ENCODE data around the gene PDHX. TPM values are rescaled to one million over a fixed set of nuclear protein-coding genes. Genes with fewer than 3 reads are reported as not detected.

PDHX gene
- total and polyA plus RNA-seq, 10 of the 15 experiments (the other 5 are each of a cell fraction or from before 2014, with no cell fraction given) = 14.5 to 41.9 (median 28.0) TPM

DNA sequence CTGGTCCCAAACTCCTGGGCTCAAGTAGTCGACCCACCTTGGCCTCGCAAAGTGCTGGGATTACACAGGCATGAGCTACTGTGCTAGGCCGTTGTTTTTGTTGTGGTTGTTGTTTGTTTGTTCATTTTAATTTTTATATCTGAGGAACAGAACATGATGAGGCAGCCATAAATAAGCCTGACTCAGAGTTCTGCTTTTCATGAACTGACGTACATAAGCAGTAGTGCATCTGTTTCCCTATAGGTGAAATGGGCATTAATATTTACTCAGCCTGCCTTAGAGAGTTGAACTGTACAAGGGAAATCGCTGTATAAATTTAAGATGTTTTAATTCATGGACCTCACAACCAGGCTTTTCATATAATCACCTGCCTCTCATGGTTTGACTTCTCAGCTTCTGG is 80.5 kb downstream of the PDHX start:
- H3K79me2 ChIP-seq (ENCODE audit: control insufficient read depth, insufficient read depth, low read length) = no peaks in the 10 kb centered on the region
- H4K20me1 ChIP-seq (ENCODE audit: control insufficient read depth, insufficient read depth) = no peaks in the 10 kb centered on the region
- TF ChIP-seq, protein P1, sequence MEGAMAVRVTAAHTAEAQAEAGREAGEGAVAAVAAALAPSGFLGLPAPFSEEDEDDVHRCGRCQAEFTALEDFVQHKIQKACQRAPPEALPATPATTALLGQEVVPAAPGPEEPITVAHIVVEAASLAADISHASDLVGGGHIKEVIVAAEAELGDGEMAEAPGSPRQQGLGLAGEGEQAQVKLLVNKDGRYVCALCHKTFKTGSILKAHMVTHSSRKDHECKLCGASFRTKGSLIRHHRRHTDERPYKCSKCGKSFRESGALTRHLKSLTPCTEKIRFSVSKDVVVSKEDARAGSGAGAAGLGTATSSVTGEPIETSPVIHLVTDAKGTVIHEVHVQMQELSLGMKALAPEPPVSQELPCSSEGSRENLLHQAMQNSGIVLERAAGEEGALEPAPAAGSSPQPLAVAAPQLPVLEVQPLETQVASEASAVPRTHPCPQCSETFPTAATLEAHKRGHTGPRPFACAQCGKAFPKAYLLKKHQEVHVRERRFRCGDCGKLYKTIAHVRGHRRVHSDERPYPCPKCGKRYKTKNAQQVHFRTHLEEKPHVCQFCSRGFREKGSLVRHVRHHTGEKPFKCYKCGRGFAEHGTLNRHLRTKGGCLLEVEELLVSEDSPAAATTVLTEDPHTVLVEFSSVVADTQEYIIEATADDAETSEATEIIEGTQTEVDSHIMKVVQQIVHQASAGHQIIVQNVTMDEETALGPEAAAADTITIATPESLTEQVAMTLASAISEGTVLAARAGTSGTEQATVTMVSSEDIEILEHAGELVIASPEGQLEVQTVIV (IDR thresholded peaks at IDR 0.05; ENCODE audit: borderline replicate concordance, partially characterized antibody) = no peak
- no peak for TF ChIP-seq SP1 (IDR thresholded peaks at IDR 0.05; ENCODE audit: low read depth, low read length)
- TF ChIP-seq, protein P2, sequence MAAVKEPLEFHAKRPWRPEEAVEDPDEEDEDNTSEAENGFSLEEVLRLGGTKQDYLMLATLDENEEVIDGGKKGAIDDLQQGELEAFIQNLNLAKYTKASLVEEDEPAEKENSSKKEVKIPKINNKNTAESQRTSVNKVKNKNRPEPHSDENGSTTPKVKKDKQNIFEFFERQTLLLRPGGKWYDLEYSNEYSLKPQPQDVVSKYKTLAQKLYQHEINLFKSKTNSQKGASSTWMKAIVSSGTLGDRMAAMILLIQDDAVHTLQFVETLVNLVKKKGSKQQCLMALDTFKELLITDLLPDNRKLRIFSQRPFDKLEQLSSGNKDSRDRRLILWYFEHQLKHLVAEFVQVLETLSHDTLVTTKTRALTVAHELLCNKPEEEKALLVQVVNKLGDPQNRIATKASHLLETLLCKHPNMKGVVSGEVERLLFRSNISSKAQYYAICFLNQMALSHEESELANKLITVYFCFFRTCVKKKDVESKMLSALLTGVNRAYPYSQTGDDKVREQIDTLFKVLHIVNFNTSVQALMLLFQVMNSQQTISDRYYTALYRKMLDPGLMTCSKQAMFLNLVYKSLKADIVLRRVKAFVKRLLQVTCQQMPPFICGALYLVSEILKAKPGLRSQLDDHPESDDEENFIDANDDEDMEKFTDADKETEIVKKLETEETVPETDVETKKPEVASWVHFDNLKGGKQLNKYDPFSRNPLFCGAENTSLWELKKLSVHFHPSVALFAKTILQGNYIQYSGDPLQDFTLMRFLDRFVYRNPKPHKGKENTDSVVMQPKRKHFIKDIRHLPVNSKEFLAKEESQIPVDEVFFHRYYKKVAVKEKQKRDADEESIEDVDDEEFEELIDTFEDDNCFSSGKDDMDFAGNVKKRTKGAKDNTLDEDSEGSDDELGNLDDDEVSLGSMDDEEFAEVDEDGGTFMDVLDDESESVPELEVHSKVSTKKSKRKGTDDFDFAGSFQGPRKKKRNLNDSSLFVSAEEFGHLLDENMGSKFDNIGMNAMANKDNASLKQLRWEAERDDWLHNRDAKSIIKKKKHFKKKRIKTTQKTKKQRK (IDR thresholded peaks at IDR 0.05; ENCODE audit: low read depth, low read length) = no peak
- POLR2A ChIA-PET = no interaction called here
- H3K36me3 ChIP-seq (ENCODE audit: control insufficient read depth in 2 of 2, insufficient read depth in 2 of 2, low read length in 1 of 2) = no peaks in the 10 kb centered on the region; a peak in 1 of 4 replicates
- no peak overlapping the region for H3K9ac ChIP-seq (ENCODE audit: control insufficient read depth, insufficient read depth, low read length)
- CTCF ChIA-PET = interaction anchor here (0.9 to 12.1 kb wide), 10 partner anchors 9 to 395 kb away, joined by 3 to 122 read pairs (median 4); no protein-coding TSS in a partner anchor
- in situ Hi-C loops (cut with MboI) = loop anchor here (5.0 kb wide), 2 partner anchors 240 to 395 kb away; no protein-coding TSS in a partner anchor
- H3K9me3 ChIP-seq (replicated peaks; ENCODE audit: control insufficient read depth, insufficient read depth, low read length) = no peaks in the 10 kb centered on the region
- no peak overlapping the region for H3K4me2 ChIP-seq (ENCODE audit: control insufficient read depth, insufficient read depth)
- no peaks in the 10 kb centered on the region for H3K27me3 ChIP-seq (replicated peaks in 1 of 2; ENCODE audit: control insufficient read depth in 2 of 2, insufficient read depth in 2 of 2, low read length in 1 of 2)
- RAD21 ChIA-PET (ENCODE audit: unreplicated experiment) = interaction anchor here (1.2 to 6.9 kb wide), 6 partner anchors 10 to 394 kb away, joined by 3 to 79 read pairs (median 5); no protein-coding TSS in a partner anchor
- SMC1A ChIA-PET (ENCODE audit: uncharacterized antibody, unreplicated experiment) = interaction anchor here (0.9 to 15.3 kb wide), 9 partner anchors 9 to 395 kb away, joined by 3 to 234 read pairs (median 4); no protein-coding TSS in a partner anchor
- no peak overlapping the region for H2AFZ ChIP-seq (ENCODE audit: control insufficient read depth, low read depth, low read length)
- intact Hi-C loops (cut with micrococcal nuclease; ENCODE audit: unreplicated experiment) = loop anchor here (1.0 kb wide), 1 partner anchor 241 kb away; no protein-coding TSS in a partner anchor
- H3K4me1 ChIP-seq (ENCODE audit: control insufficient read depth, insufficient read depth, low read length) = peaks cover 8% of the 10 kb centered on the region; the same call in 1 of the 2 replicates
- DNase-seq (ENCODE audit: low read depth, low spot score) (no peak), FAIRE-seq (no peak), ATAC-seq (no peak)
- H3K27ac ChIP-seq (ENCODE audit: control insufficient read depth, insufficient read depth) = no peak overlapping the region
- BruUV-seq (replicated peaks) = no TSS peak
- WGBS (ENCODE audit: insufficient coverage, insufficient replicate concordance, low lambda C conversion rate, missing lambda C conversion rate) = 93% methylated on average over 5 of the region's 5 CpGs
- no peak overlapping the region for H3K4me3 ChIP-seq

Data from GM12878 (cell line).